Smooth muscle cell (in vitro differentiated cells): ENCODE measurements around the gene RECK. TPM values are rescaled to one million over a fixed set of nuclear protein-coding genes. Genes with fewer than 3 reads are reported as not detected.

Experiments
- DNase-seq: peaks from one replicate; lab custom pipeline; 2025; ENCODE audit not compliant: unreplicated experiment; lab: John Stamatoyannopoulos, UW
- H2AFZ ChIP-seq: fragments of 200-600 bp; sonication (generic); 2 replicates; pipeline ENCODE4 v1.6.0; 2016; ENCODE audit warnings: antibody characterized with exemption, low read depth, mild to moderate bottlenecking
- H3F3A ChIP-seq: fragments of 200-600 bp; sonication (generic); 2 replicates; pipeline ENCODE4 v1.6.0; 2017; ENCODE audit warnings: antibody characterized with exemption, low read depth
- H3K27ac ChIP-seq: fragments of 200-600 bp; sonication (generic); 2 replicates; pipeline ENCODE4 v1.5.1; 2016; ENCODE audit warnings: low read depth, mild to moderate bottlenecking
- H3K27me3 ChIP-seq: fragments of 200-600 bp; sonication (generic); 2 replicates; pipeline ENCODE4 v1.6.1; 2016; ENCODE audit warnings: low read depth, mild to moderate bottlenecking
- H3K36me3 ChIP-seq: fragments of 200-600 bp; sonication (generic); 2 replicates; pipeline ENCODE4 v1.5.1; 2016; ENCODE audit warnings: low read depth
- H3K4me1 ChIP-seq: fragments of 200-600 bp; sonication (generic); 2 replicates; pipeline ENCODE4 v1.5.1; 2016; ENCODE audit warnings: low read depth
- H3K4me2 ChIP-seq: fragments of 200-600 bp; sonication (generic); 2 replicates; pipeline ENCODE4 v1.6.0; 2016; ENCODE audit warnings: mild to moderate bottlenecking
- H3K4me3 ChIP-seq: fragments of 200-600 bp; sonication (generic); 2 replicates; pipeline ENCODE4 v1.5.1; 2016; ENCODE audit warnings: mild to moderate bottlenecking
- H3K79me2 ChIP-seq: fragments of 200-600 bp; sonication (generic); 2 replicates; pipeline ENCODE4 v1.6.0; 2016; ENCODE audit warnings: low read depth, mild to moderate bottlenecking
- H3K9ac ChIP-seq: fragments of 200-600 bp; sonication (generic); 2 replicates; pipeline ENCODE4 v1.6.0; 2016; ENCODE audit warnings: low read depth
- H3K9me3 ChIP-seq: fragments of 200-600 bp; sonication (generic); replicated peaks from 2 replicates; pipeline ENCODE4 v1.5.1; 2016; ENCODE audit warnings: low read depth
- H4K20me1 ChIP-seq: fragments of 200-600 bp; sonication (generic); 2 replicates; pipeline ENCODE4 v1.6.0; 2016; ENCODE audit warnings: low read depth
- CTCF ChIP-seq: fragments of 200-600 bp; sonication (generic); IDR thresholded peaks from 2 replicates; pipeline ENCODE4 v1.5.1; 2017; ENCODE audit warnings: borderline replicate concordance, mild to moderate bottlenecking, antibody characterized with exemption; ENCODE audit not compliant: insufficient read depth, poor library complexity, severe bottlenecking
- WGBS: methylation state at CpG from one replicate; pipeline ENCODE4 v1.1.7; 2016; ENCODE audit warnings: low lambda C conversion rate; 5-methylcytosine and 5-hydroxymethylcytosine counted together
- polyA plus RNA-seq: library from polyadenylated mRNA; unstranded; fragments of >200 nt; fragmentation: Nextera tagmentation; extraction: Ambion mirVana; gene quantifications from 2 replicates; pipeline ENCODE4 v1.2.1, GENCODE V29; 2016
- total RNA-seq: library from RNA; depleted of rRNA; stranded (reverse); fragments of >200 nt; gene quantifications from 2 replicates; pipeline ENCODE4 v1.2.3, GENCODE V29; 2014

The RECK gene
- total and polyA plus RNA-seq, 2 experiments from 2014 or later: 42.9 to 50.0 TPM

DNA sequence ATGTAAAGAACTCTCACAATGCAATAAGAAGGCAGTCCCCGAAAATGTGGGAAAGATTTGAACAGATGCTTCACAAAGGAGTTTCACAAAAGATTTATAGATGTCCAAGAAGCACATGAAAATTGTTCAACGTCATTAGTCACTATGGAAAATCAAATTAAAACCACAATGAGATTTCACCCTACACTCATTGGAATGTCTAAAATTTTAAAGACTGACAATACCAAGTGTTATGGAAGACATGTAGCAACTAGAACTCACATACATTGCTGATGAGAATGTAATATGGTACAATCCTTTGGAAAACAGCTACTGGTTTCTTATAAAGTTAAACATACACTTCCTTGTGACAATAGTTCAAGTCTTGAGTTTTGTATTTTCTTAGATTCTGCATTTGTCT, 11.0 kb upstream of the RECK start:
- no peak for TF ChIP-seq CTCF
- H3K4me1 ChIP-seq: peaks cover 7% of the 10 kb centered on the region
- no peaks in the 10 kb centered on the region for H3K27me3 ChIP-seq
- no peaks in the 10 kb centered on the region for H4K20me1 ChIP-seq
- 87% methylated on average over 2 of the region's 2 CpGs for WGBS
- H3F3A ChIP-seq: peaks cover 4% of the 10 kb centered on the region
- no peak overlapping the region for H3K4me2 ChIP-seq
- H3K9ac ChIP-seq: no peak overlapping the region
- no peak overlapping the region for H3K4me3 ChIP-seq
- DNase-seq: no peak
- no peaks in the 10 kb centered on the region for H3K79me2 ChIP-seq
- H3K36me3 ChIP-seq: no peaks in the 10 kb centered on the region
- H3K27ac ChIP-seq: no peak overlapping the region
- no peak overlapping the region for H2AFZ ChIP-seq
- H3K9me3 ChIP-seq: no peaks in the 10 kb centered on the region

GRCh38 chr9:36029202-36029601, 7.5 kb upstream of the RECK start:
- peaks cover 7% of the 10 kb centered on the region for H3K4me1 ChIP-seq
- no peaks in the 10 kb centered on the region for H3K79me2 ChIP-seq
- H3K9me3 ChIP-seq: no peaks in the 10 kb centered on the region
- H3K9ac ChIP-seq: peak overlapping the region; percentile 15
- peak overlapping the region; percentile 46 for H3K4me2 ChIP-seq
- no peaks in the 10 kb centered on the region for H3K36me3 ChIP-seq
- WGBS: 91% methylated on average over 1 of the region's 1 CpG
- no peak overlapping the region for H2AFZ ChIP-seq
- no peak for TF ChIP-seq CTCF
- no peaks in the 10 kb centered on the region for H3K27me3 ChIP-seq
- H3K27ac ChIP-seq: peak overlapping the region; percentile 76
- peaks cover 4% of the 10 kb centered on the region for H3F3A ChIP-seq
- no peaks in the 10 kb centered on the region for H4K20me1 ChIP-seq
- no peak overlapping the region for H3K4me3 ChIP-seq
- no peak for DNase-seq

- Histone ChIP-seq H3K9me3 (no peaks in the 10 kb centered on the region), H3F3A (peaks cover 4% of the 10 kb centered on the region), H3K27me3 (no peaks in the 10 kb centered on the region), H3K27ac (peak overlapping the region; percentile 76), H3K9ac (peak overlapping the region; percentile 15), H3K4me3 (no peak overlapping the region), H3K4me2 (peak overlapping the region; percentile 46), H2AFZ (no peak overlapping the region), H3K4me1 (peaks cover 7% of the 10 kb centered on the region), H3K79me2 (no peaks in the 10 kb centered on the region), H3K36me3 (no peaks in the 10 kb centered on the region), H4K20me1 (no peaks in the 10 kb centered on the region)
- 44% methylated on average over 3 of the region's 3 CpGs for WGBS
- TF ChIP-seq CTCF: no peak
- DNase-seq: no peak
Measured at GRCh38 chr9:36029765-36030528, 6.8 kb upstream of the RECK start.

- H4K20me1 ChIP-seq: no peaks in the 10 kb centered on the region
- 90% methylated on average over 3 of the region's 3 CpGs for WGBS
- H3K79me2 ChIP-seq: no peaks in the 10 kb centered on the region
- no peak overlapping the region for H3K4me2 ChIP-seq
- H3F3A ChIP-seq: peaks cover 4% of the 10 kb centered on the region
- no peak for TF ChIP-seq CTCF
- no peak overlapping the region for H2AFZ ChIP-seq
- no peaks in the 10 kb centered on the region for H3K36me3 ChIP-seq
- H3K4me3 ChIP-seq: no peak overlapping the region
- no peak for DNase-seq
- peak overlapping the region; percentile 76 for H3K27ac ChIP-seq
- H3K9me3 ChIP-seq: no peaks in the 10 kb centered on the region
- H3K27me3 ChIP-seq: no peaks in the 10 kb centered on the region
- peaks cover 7% of the 10 kb centered on the region for H3K4me1 ChIP-seq
- H3K9ac ChIP-seq: no peak overlapping the region
Measured at GRCh38 chr9:36030871-36031270, 5.8 kb upstream of the RECK start.
